PC-3 (cell line): ENCODE measurements around the gene GLI1. TPM values are rescaled to one million over a fixed set of nuclear protein-coding genes. Genes with fewer than 3 reads are reported as not detected.
"Not testable (repeated sequence)": the region's sequence is repeated elsewhere in the genome, so short reads cannot be mapped to it uniquely, and the experiment has no call there.

Experiments used
- ATAC-seq: fragments of 200-7000 bp; cut with Tn5 transposase; 2 replicates; pipeline ENCODE4 v1.9.1; 2020; ENCODE audit warnings: mild to moderate bottlenecking, moderate library complexity
- BruUV-seq: library from RNA; stranded (reverse); fragments of 400-500 nt; replicated peaks from 2 replicates; lab custom pipeline; 2021; lab: Mats Ljungman, UMichigan
- CTCF ChIA-PET: fragments of 300-600 bp; sonication (Branson Sonifier 250); formaldehyde crosslinking; loops from one replicate; lab custom pipeline; 2022; ENCODE audit warnings: antibody characterized with exemption; lab: Charles Lee
- POLR2A ChIA-PET: fragments of 300-600 bp; sonication (Branson Sonifier 250); formaldehyde crosslinking; loops from one replicate; lab custom pipeline; 2022; ENCODE audit warnings: antibody characterized with exemption; ENCODE audit not compliant: unreplicated experiment; lab: Charles Lee
- DNase-seq: peaks from one replicate; pipeline ENCODE4 v3.0.0-alpha.2; 2015
- H2AFZ ChIP-seq: fragments of 300-600 bp; sonication (generic); 2 replicates; pipeline ENCODE4 v1.6.0; 2016; ENCODE audit warnings: antibody characterized with exemption, low read length
- H3F3A ChIP-seq: fragments of 300-600 bp; sonication (generic); one replicate; pipeline ENCODE4 v1.6.0; 2017; ENCODE audit warnings: antibody characterized with exemption, low read length, control low read depth, mild to moderate bottlenecking; ENCODE audit not compliant: unreplicated experiment
- H3K27ac ChIP-seq: fragments of 300-600 bp; sonication (generic); 2 replicates; pipeline ENCODE4 v1.5.1; 2016; ENCODE audit warnings: mild to moderate bottlenecking, low read length
- H3K27me3 ChIP-seq: fragments of 300-600 bp; sonication (generic); 2 replicates; pipeline ENCODE4 v1.6.1; 2016; ENCODE audit warnings: low read length, mixed read lengths
- H3K36me3 ChIP-seq: fragments of 300-600 bp; sonication (generic); 2 replicates; pipeline ENCODE4 v1.6.1; 2016; ENCODE audit warnings: low read depth, mixed run types, low read length, mixed read lengths
- H3K4me1 ChIP-seq: fragments of 300-600 bp; sonication (generic); 2 replicates; pipeline ENCODE4 v1.5.1; 2016; ENCODE audit warnings: low read length; ENCODE audit not compliant: insufficient read depth
- H3K4me2 ChIP-seq: fragments of 300-600 bp; sonication (generic); 2 replicates; pipeline ENCODE4 v1.6.0; 2016; ENCODE audit warnings: low read length
- H3K4me3 ChIP-seq: fragments of 300-600 bp; sonication (generic); 2 replicates; pipeline ENCODE4 v1.5.1; 2016; ENCODE audit warnings: mild to moderate bottlenecking, low read length, mixed read lengths
- H3K79me2 ChIP-seq: fragments of 300-600 bp; sonication (generic); 2 replicates; pipeline ENCODE4 v1.6.1; 2017; ENCODE audit warnings: low read length, mixed read lengths
- H3K9ac ChIP-seq: fragments of 300-600 bp; sonication (generic); 2 replicates; pipeline ENCODE4 v1.6.0; 2016; ENCODE audit warnings: mild to moderate bottlenecking, low read length
- H3K9me2 ChIP-seq: fragments of 300-600 bp; sonication (generic); replicated peaks from 2 replicates; pipeline ENCODE4 v1.6.1; 2016; ENCODE audit warnings: mixed run types, low read length, mixed read lengths
- H3K9me3 ChIP-seq: fragments of 300-600 bp; sonication (generic); 2 replicates; pipeline ENCODE4 v1.6.1; 2016; ENCODE audit warnings: low read length, mixed read lengths
- H4K20me1 ChIP-seq: fragments of 300-600 bp; sonication (generic); 2 replicates; pipeline ENCODE4 v1.6.1; 2016; ENCODE audit warnings: low read length, mixed read lengths
- EZH2 ChIP-seq: fragments of 300-600 bp; sonication (generic); IDR thresholded peaks from one replicate; pipeline ENCODE4 v1.6.1; 2017; ENCODE audit warnings: antibody characterized with exemption, mild to moderate bottlenecking, low read length; ENCODE audit not compliant: unreplicated experiment
- EZH2phosphoT487 ChIP-seq: fragments of 300-600 bp; sonication (generic); IDR thresholded peaks from 2 replicates; pipeline ENCODE4 v1.6.1; 2018; ENCODE audit warnings: mild to moderate bottlenecking, antibody characterized with exemption, low read length, borderline replicate concordance
- intact Hi-C: fragments of 100-400 bp; cut with micrococcal nuclease; formaldehyde crosslinking; loops from 2 replicates; pipeline ENCODE4 v1.9.0; 2023
- total RNA-seq: library from RNA; depleted of rRNA; stranded (reverse); fragments of >200 nt; gene quantifications from 2 replicates; pipeline ENCODE4 v1.2.3, GENCODE V29; 2014
- TF ChIP-seq, protein P1 (sequence below): fragments of 300-600 bp; sonication (generic); conservative IDR thresholded peaks from 2 replicates; pipeline ENCODE4 v1.5.1; 2017; ENCODE audit warnings: antibody characterized with exemption, low read depth, mild to moderate bottlenecking, low read length

GLI1 gene
- total RNA-seq, 1 experiment from 2014 or later = 3.0 TPM

DNA sequence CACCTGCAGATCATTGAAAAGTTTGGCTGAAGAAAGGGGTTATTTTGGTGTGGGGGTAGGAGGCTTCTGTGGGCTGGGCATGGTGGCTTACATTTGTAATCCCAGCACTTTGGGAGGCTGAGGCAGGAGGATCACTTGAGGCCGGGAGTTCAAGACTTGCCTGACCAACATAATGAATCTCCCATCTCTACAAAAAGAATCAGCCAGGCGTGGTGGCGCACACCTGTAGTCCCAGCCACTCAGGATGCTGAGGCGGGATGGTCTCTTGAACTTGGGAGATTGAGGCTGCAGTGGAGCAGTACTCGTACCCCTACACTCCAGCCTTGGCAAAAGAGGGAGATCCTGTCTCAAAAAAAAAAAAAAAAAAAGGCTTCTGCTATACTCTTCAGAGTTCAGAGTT is 53.7 kb downstream of the GLI1 start:
- Histone ChIP-seq H3K36me3 (peaks cover 63% of the 10 kb centered on the region), H3K27me3 (no peaks in the 10 kb centered on the region), H3K9me2 (no peaks in the 10 kb centered on the region), H3K4me3 (no peak overlapping the region), H3K9ac (no peak overlapping the region), H3K4me2 (no peak overlapping the region), H3K79me2 (peaks cover 15% of the 10 kb centered on the region), H4K20me1 (peaks cover 10% of the 10 kb centered on the region; the same call in 1 of the 2 replicates), H3F3A (no peaks in the 10 kb centered on the region), H3K9me3 (no peaks in the 10 kb centered on the region), H3K4me1 (peaks cover 7% of the 10 kb centered on the region; the same call in 1 of the 2 replicates), H2AFZ (no peak overlapping the region), H3K27ac (no peak overlapping the region)
- no peak for DNase-seq
- BruUV-seq = no TSS peak
- intact Hi-C loops = no loop called here
- CTCF ChIA-PET = no interaction called here
- no peak for TF ChIP-seq EZH2
- TF ChIP-seq EZH2phosphoT487 = no peak
- TF ChIP-seq, protein P1, sequence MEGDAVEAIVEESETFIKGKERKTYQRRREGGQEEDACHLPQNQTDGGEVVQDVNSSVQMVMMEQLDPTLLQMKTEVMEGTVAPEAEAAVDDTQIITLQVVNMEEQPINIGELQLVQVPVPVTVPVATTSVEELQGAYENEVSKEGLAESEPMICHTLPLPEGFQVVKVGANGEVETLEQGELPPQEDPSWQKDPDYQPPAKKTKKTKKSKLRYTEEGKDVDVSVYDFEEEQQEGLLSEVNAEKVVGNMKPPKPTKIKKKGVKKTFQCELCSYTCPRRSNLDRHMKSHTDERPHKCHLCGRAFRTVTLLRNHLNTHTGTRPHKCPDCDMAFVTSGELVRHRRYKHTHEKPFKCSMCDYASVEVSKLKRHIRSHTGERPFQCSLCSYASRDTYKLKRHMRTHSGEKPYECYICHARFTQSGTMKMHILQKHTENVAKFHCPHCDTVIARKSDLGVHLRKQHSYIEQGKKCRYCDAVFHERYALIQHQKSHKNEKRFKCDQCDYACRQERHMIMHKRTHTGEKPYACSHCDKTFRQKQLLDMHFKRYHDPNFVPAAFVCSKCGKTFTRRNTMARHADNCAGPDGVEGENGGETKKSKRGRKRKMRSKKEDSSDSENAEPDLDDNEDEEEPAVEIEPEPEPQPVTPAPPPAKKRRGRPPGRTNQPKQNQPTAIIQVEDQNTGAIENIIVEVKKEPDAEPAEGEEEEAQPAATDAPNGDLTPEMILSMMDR = no peak
- POLR2A ChIA-PET = no interaction called here
- no peak for ATAC-seq

DNA sequence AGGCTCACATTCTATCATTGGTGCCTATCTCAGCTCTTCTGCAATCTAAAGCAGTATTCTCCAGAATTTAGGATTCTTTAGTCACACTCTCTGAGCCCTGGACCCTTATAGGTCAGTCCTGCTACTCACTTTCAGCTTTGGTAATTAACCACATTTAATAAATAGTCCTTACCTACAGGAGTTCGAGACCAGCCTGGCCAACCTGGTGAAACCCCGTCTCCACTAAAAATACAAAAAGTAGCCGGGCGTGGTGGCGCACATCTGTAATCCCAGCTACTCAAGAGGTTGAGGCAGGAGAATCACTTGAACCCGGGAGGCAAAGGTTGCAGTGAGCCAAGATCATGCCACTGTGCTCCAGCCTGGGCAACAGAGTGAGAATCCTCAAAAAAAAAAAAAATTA is 54.1 kb downstream of the GLI1 start:
- POLR2A ChIA-PET, H3K4me1 ChIP-seq, H3K9ac ChIP-seq, H2AFZ ChIP-seq, intact Hi-C loops, ATAC-seq, DNase-seq, CTCF ChIA-PET, BruUV-seq, H3F3A ChIP-seq, H3K9me2 ChIP-seq, H3K9me3 ChIP-seq, H3K27ac ChIP-seq, H3K27me3 ChIP-seq, H3K4me3 ChIP-seq, H3K4me2 ChIP-seq: not testable (repeated sequence)
- Histone ChIP-seq H4K20me1 (peaks cover 14% of the 10 kb centered on the region; the same call in 1 of the 2 replicates), H3K79me2 (peaks cover 19% of the 10 kb centered on the region), H3K36me3 (peaks cover 64% of the 10 kb centered on the region)

DNA sequence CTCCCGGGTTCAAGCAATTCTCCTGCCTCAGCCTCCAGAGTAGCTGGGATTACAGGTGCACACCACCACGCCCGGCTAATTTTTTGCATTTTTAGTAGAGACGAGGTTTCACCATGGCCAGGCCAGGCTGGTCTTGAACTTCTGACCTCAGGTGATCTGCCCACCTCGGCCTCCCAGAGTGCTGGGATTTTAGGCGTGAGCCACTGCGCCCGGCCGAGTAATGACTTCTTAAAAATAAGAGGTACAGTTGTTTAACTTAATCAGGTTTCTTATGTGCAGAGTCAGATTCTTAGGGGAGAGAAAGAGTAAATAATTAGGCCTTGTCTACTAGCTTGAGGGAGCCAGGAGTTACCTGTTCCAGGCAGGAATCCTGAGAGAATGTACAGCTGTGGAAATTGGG is 54.7 kb downstream of the GLI1 start:
- ATAC-seq = not testable (repeated sequence)
- CTCF ChIA-PET = interaction anchor here (0.6 kb wide), 1 partner anchor 207 kb away, joined by 5 read pairs; no protein-coding TSS in a partner anchor

More for the DNA sequence above, 54.7 kb downstream of the GLI1 start:
- H3K27me3 ChIP-seq, H3K4me2 ChIP-seq, H3F3A ChIP-seq, H3K9ac ChIP-seq, intact Hi-C loops, BruUV-seq, H3K9me2 ChIP-seq, H3K4me3 ChIP-seq, H3K27ac ChIP-seq, POLR2A ChIA-PET, DNase-seq, H3K9me3 ChIP-seq, H2AFZ ChIP-seq: not testable (repeated sequence)
- H4K20me1 ChIP-seq = peaks cover 19% of the 10 kb centered on the region
- peaks cover 13% of the 10 kb centered on the region for H3K4me1 ChIP-seq
- H3K36me3 ChIP-seq = peaks cover 65% of the 10 kb centered on the region
- H3K79me2 ChIP-seq = peaks cover 25% of the 10 kb centered on the region
